A549 (cell line): Measurements from ENCODE around the gene PRELID3B.

Source experiments
- CHD2 ChIP-seq: fragments of 150-350 bp; IDR thresholded peaks from 2 replicates; pipeline ENCODE4 v1.6.1; 2014; ENCODE audit warnings: low read length; ENCODE audit not compliant: partially characterized antibody
- HES2 ChIP-seq: fragments of >200 bp; sonication (Bioruptor Twin); formaldehyde crosslinking; IDR thresholded peaks from 2 replicates; pipeline ENCODE4 v1.6.1; 2016
- KDM5A ChIP-seq: fragments of 200-600 bp; sonication (generic); IDR thresholded peaks from 2 replicates; pipeline ENCODE4 v1.6.1; 2016; ENCODE audit warnings: antibody characterized with exemption, mild to moderate bottlenecking
- MAX ChIP-seq: IDR thresholded peaks from 2 replicates; pipeline ENCODE4 v1.6.1; 2012
- POLR2AphosphoS2 ChIP-seq: conservative IDR thresholded peaks from 2 replicates; pipeline ENCODE4 v1.6.1; 2012; ENCODE audit warnings: low read length, improper control_type of control experiment, inconsistent platforms
- RAD21 ChIP-seq, 2 experiments: fragments of >200 bp in 1 of 2; sonication (Bioruptor Twin) in 1 of 2; formaldehyde crosslinking in 1 of 2; IDR thresholded peaks in 1 of 2; conservative IDR thresholded peaks in 1 of 2; 2 replicates in 1 of 2; 3 replicates in 1 of 2; pipeline ENCODE4 v1.6.1; 2012 to 2018; ENCODE audit warnings: inconsistent platforms in 1 of 2
- RCOR1 ChIP-seq: fragments of 150-350 bp; IDR thresholded peaks from 2 replicates; pipeline ENCODE4 v1.6.1; 2014; ENCODE audit warnings: antibody characterized with exemption, low read length, low read depth
- RNF2 ChIP-seq: fragments of 200-600 bp; sonication (generic); IDR thresholded peaks from 2 replicates; pipeline ENCODE4 v1.6.1; 2016; ENCODE audit warnings: low read depth, mild to moderate bottlenecking, antibody characterized with exemption, moderate library complexity, borderline replicate concordance
- TF ChIP-seq, protein P1 (sequence below): fragments of >200 bp; sonication (Bioruptor Twin); formaldehyde crosslinking; IDR thresholded peaks from 3 replicates; pipeline ENCODE4 v1.5.1; 2016
- TF ChIP-seq, protein P2 (sequence below): fragments of 200-600 bp; sonication (generic); IDR thresholded peaks from 2 replicates; pipeline ENCODE4 v1.6.1; 2016; ENCODE audit warnings: antibody characterized with exemption, mild to moderate bottlenecking, moderate library complexity

DNA sequence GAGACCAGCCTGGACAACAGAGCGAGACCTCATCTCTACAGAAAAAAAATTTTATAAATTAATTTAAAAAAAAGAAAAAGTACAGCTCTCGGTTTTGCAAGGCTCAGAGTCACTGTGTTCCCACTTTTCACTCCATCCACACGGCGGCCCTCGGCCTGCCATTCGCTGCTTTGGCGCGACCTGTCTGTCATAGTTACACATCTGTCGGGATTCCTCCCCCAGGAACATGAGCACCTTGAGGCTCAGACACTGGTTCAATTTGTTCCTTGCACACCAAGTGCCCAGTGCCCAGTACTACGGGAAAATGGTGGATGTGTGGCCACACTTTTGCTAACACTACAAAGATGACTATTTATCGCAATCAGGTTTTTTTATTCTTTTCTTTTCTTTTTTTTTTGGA, 43.9 kb downstream of the PRELID3B start:
- TF ChIP-seq MAX (no peak), POLR2AphosphoS2 (no peak), RAD21 (conservative IDR thresholded peaks at IDR 0.05 in 1 of 2, IDR thresholded peaks at IDR 0.05 in 1 of 2) (no peak), CHD2 (no peak), KDM5A (no peak), RCOR1 (no peak), RNF2 (no peak), HES2 (no peak)
- TF ChIP-seq, protein P1, sequence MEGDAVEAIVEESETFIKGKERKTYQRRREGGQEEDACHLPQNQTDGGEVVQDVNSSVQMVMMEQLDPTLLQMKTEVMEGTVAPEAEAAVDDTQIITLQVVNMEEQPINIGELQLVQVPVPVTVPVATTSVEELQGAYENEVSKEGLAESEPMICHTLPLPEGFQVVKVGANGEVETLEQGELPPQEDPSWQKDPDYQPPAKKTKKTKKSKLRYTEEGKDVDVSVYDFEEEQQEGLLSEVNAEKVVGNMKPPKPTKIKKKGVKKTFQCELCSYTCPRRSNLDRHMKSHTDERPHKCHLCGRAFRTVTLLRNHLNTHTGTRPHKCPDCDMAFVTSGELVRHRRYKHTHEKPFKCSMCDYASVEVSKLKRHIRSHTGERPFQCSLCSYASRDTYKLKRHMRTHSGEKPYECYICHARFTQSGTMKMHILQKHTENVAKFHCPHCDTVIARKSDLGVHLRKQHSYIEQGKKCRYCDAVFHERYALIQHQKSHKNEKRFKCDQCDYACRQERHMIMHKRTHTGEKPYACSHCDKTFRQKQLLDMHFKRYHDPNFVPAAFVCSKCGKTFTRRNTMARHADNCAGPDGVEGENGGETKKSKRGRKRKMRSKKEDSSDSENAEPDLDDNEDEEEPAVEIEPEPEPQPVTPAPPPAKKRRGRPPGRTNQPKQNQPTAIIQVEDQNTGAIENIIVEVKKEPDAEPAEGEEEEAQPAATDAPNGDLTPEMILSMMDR = no peak
- TF ChIP-seq, protein P2, sequence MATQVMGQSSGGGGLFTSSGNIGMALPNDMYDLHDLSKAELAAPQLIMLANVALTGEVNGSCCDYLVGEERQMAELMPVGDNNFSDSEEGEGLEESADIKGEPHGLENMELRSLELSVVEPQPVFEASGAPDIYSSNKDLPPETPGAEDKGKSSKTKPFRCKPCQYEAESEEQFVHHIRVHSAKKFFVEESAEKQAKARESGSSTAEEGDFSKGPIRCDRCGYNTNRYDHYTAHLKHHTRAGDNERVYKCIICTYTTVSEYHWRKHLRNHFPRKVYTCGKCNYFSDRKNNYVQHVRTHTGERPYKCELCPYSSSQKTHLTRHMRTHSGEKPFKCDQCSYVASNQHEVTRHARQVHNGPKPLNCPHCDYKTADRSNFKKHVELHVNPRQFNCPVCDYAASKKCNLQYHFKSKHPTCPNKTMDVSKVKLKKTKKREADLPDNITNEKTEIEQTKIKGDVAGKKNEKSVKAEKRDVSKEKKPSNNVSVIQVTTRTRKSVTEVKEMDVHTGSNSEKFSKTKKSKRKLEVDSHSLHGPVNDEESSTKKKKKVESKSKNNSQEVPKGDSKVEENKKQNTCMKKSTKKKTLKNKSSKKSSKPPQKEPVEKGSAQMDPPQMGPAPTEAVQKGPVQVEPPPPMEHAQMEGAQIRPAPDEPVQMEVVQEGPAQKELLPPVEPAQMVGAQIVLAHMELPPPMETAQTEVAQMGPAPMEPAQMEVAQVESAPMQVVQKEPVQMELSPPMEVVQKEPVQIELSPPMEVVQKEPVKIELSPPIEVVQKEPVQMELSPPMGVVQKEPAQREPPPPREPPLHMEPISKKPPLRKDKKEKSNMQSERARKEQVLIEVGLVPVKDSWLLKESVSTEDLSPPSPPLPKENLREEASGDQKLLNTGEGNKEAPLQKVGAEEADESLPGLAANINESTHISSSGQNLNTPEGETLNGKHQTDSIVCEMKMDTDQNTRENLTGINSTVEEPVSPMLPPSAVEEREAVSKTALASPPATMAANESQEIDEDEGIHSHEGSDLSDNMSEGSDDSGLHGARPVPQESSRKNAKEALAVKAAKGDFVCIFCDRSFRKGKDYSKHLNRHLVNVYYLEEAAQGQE = no peak
